ENCODE data around the gene STAB1.

STAB1 gene

DNA sequence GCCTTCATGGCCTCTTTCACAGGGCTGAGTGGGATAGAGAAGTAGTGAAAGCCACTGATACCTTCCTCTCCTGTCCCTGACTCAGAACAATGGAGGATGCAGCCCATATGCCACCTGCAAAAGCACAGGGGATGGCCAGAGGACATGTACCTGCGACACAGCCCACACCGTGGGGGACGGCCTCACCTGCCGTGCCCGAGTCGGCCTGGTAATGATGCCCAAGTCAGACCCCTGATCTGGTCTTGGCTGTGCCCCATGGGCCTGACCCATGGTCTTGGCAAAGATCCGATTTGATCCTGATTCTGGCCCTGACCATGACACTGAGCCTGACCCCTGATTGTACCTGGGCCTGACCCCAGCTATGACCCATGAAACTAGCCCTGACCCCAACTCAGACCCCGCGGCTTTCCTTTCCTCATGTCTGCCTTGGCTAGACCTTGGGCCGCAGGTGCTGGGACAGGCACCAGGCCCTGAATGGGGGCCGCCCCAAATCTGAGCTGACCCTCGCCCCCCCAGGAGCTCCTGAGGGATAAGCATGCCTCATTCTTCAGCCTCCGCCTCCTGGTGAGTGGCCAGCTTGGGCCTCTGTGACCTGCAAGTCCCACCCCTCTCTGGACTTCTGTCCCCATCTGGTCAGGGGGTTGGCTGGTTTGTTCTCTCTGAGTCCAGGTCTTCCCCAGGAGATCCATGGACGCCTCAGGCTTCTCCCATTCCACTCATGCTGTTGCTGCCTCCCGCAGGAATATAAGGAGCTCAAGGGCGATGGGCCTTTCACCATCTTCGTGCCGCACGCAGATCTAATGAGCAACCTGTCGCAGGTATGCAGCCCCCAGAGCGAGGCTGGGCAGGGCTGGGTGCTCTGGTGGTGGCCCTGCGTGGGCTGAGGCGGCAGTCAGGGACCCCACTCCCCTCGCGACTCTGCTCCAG is 22.9 kb downstream of the STAB1 start:
- no peak for TF ChIP-seq CTCF (IDR thresholded peaks at IDR 0.05; ENCODE audit: low read depth, low read length, missing control alignments)
- DNase-seq (ENCODE audit: low read depth) = no peak
- no peak overlapping the region for H3K4me3 ChIP-seq (ENCODE audit: low read depth, low read length)

DNA sequence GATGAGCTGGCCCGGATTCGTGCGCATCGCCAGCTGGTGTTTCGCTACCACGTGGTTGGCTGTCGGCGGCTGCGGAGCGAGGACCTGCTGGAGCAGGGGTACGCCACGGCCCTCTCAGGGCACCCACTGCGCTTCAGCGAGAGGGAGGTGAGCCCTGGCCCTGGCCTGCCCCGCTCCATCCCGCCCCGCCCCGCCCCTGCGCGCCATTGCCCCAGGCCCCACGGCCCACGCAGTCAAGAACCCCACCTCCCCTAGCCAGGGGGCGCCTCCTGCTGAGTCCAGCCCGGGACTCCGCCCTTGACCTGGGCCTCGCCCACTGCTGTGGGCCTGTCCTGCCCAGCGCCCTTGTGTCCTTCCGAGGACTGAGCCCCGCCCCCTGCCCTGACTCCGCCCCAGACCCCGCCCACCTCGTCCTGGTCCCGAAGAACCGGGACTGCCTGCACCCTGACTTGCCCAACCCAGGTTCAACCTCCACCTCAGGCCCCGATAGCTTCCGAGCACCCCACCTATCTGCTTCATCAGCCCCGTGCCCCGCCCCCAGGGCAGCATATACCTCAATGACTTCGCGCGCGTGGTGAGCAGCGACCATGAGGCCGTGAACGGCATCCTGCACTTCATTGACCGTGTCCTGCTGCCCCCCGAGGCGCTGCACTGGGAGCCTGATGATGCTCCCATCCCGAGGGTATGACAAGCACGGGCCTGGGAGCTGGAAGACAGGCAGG is 23.7 kb downstream of the STAB1 start:
- TF ChIP-seq CTCF (IDR thresholded peaks at IDR 0.05; ENCODE audit: low read depth, low read length, missing control alignments) = no peak
- no peak for DNase-seq (ENCODE audit: low read depth)
- H3K4me3 ChIP-seq (ENCODE audit: low read depth, low read length) = no peak overlapping the region

GRCh38 chr3:52519445-52520140 is 24.5 kb downstream of the STAB1 start:
- no peak for DNase-seq (ENCODE audit: low read depth)
- no peak for TF ChIP-seq CTCF (IDR thresholded peaks at IDR 0.05; ENCODE audit: low read depth, low read length, missing control alignments)
- no peak overlapping the region for H3K4me3 ChIP-seq (ENCODE audit: low read depth, low read length)

- TF ChIP-seq CTCF (IDR thresholded peaks at IDR 0.05; ENCODE audit: low read depth, low read length, missing control alignments) = no peak
- H3K4me3 ChIP-seq (ENCODE audit: low read depth, low read length) = no peak overlapping the region
- no peak for DNase-seq (ENCODE audit: low read depth)
These were observed 25.1 kb downstream of the STAB1 start for GRCh38 chr3:52520141-52520667.

GRCh38 chr3:52520716-52521487 is 25.8 kb downstream of the STAB1 start:
- no peak for TF ChIP-seq CTCF (IDR thresholded peaks at IDR 0.05; ENCODE audit: low read depth, low read length, missing control alignments)
- no peak for DNase-seq (ENCODE audit: low read depth)
- no peak overlapping the region for H3K4me3 ChIP-seq (ENCODE audit: low read depth, low read length)

DNA sequence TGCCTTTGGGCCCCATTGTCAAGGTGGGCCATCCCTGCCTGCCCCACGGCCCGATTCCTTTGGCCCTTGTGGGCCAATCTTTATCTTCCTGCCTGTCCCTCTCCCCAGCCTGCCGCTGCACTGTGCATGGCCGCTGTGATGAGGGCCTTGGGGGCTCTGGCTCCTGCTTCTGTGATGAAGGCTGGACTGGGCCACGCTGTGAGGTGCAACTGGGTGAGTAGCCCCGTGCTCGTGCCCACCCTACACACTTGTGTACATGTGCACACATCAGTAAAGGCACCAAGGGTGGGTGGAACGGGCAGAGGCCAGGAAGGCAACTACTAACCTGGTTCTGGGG is 26.3 kb downstream of the STAB1 start:
- no peak overlapping the region for H3K4me3 ChIP-seq (ENCODE audit: low read depth, low read length)
- DNase-seq (ENCODE audit: low read depth) = no peak
- no peak for TF ChIP-seq CTCF (IDR thresholded peaks at IDR 0.05; ENCODE audit: low read depth, low read length, missing control alignments)

Measured in GM12864 (cell line).